ENCODE measurements around the gene POLG.
"Not testable (repeated sequence)": the region's sequence is repeated elsewhere in the genome, so short reads cannot be mapped to it uniquely, and the experiment has no call there.

Gene POLG

DNA sequence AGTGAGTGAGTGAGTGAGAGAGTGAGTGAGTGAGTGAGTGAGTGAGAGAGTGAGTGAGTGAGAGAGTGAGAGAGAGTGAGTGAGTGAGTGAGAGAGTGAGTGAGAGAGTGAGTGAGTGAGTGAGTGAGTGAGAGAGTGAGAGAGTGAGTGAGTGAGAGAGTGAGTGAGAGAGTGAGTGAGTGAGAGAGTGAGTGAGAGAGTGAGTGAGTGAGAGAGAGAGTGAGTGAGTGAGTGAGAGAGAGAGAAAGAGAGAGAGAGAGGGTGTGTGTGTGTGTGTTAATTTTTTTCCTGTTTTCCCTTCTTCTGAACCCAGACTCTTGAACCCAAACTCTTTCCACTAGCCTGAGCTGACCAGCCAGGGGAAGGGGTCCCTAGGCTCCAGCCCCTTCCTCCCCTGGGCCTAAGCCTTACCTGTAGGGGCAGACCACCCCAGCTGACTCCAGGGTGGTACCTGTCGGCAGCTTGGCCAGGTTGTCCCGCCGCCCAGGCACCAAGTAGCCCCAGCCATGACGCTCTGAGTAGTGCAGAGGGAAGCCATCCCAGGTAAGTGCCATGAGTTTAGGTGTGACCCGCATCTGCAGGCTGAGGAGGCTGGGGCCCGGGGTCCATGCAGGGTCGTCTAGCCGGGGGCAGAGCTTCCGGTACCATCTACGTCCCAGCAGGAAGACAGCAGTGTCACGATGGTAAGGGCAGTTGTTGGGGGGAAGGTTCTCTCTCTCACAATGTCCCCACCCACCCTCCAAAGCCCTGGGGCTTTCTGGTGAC lies 9.4 kb downstream of the POLG start:
- no peak for DNase-seq

DNA sequence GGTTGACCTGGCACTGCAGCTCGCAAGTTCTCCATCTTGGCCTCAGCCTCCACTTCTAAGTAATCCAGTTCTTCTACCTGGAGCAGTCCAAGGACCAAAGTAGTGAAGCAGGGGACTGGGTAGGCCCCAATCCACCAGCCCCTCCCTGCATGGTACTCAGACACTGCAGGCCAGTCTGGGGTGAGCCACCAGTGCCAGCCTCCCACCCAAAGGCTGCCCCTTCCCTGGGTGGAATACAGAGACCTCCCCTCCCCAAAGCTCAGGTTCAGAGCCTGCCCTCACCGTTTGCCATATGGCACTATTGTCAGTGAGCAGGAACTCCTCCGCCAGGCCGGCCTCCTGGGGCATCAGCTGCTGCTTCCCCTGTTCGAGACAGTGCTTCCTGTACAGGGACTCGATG lies 10.8 kb downstream of the POLG start:
- no peak for DNase-seq

DNA sequence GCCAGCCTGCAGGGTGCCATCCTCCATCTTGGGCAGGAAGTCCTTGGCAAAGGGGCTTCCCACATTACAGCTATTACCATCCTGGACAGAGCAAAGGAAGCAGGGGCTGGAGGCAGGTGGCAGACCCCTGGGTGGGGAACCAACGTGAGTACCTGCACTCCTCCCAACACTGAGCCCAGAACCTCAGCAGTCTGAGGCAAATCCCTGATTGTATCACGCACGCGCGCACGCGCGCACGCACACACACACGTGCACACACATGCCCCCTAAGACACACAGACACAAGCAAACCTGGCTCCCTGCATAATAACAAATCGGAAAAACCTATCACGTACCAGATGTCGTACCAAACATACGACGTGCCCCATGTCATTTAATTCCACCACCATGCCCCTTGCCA lies 11.8 kb downstream of the POLG start:
- DNase-seq, result no peak

DNA sequence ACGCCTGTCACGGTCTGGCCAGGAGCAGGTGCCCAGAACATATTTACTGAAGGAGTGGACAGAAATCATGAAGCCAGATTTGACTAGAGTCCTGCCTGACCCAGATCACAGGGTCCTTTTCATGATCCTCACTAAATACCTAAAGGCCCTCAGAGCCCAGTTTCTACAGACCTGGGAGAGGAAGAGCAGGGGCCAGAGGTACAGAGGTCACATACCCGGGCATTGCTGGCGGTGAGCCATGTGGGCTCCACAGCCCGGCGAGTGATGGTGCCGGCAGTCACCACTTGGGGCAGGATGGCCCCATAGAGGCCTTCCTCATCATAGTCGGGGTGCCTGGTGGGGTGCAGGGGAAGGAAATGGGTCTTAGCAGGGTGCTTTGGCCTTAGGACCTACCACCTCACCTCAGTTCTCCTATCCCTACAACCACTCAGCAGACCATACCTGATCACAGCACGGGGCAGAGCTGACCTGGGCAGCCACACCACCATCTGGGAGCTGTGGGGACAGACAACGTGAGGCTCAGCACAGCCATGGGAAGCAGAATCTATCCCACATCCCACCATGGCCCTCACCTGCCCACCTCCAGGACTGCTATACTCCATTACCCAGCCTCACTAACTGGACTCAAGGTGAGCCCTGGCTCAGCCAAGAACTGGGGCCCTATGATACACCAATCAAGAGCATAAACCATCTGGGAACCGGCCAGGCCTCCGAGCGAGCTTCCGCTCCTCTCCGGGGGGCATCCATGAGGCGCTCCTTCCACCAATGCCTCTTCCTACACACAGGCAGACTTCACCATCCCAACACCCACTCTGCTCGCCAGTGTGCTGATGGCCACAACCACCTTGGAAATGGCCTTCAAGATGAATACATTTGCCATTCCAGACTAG lies 12.9 kb downstream of the POLG start:
- DNase-seq, result no peak

DNA sequence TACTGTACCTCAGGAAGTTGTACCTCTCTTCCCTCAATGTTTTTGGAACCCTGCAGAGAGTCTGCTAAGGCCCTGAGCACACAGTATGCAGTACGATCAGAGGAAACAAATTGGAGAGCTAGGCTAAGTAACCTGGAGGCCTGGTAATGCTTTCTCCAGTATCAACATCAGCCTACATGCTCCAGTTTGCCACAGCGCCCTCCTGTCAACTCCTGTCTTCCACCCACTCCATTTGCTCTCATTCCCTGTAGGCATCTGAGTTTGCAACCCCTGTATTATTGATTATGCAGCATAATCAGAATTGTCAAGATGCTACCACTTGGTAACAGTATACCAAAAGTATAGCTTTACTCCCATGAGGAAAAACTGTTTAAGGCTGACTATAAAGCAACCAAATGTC lies 14.4 kb downstream of the POLG start:
- no peak for DNase-seq

DNA sequence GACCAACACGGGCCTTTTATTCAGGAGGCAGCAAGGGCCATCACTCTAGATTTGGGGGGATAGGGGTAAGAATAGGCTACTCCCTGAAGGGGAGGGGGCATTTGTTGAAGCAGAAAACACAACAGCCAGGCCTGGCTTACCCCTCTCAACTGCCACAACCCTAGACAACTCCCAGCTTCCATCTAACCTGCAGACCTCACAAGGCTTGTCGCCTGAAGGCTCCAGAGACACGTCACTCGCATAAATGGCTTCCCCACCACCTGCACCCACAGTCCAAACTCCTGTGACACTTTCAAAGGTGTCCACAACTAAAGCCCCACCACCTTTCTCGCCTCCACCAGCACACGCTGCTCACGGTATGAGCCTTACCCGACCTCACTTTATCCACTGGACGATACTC lies 14.9 kb downstream of the POLG start:
- DNase-seq, result no peak

DNA sequence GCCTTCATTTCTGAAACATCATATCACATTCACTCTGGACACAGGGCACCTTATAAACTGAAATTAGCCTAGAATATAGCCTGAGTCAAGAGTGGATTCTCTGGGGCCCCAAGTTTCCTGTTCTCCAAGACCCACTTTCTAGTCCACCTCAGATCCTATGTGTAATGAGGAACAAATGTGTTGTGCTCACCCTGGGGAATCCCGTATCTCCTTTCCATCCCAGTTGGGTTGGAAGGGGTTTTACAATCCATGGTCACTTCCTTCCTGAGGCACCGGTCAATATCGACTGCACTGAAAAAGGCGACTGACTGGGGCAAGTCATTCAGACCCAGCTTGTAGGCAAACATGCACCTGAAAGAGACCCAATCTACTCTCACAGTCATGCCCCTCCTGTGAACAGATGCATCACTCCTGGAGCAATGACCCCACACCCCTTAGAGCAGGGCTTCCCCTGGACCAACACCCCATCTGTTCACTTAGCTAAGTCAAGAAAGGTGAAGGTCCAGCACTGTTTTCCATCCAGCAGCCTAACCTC lies 17.4 kb downstream of the POLG start:
- DNase-seq, result no peak

DNA sequence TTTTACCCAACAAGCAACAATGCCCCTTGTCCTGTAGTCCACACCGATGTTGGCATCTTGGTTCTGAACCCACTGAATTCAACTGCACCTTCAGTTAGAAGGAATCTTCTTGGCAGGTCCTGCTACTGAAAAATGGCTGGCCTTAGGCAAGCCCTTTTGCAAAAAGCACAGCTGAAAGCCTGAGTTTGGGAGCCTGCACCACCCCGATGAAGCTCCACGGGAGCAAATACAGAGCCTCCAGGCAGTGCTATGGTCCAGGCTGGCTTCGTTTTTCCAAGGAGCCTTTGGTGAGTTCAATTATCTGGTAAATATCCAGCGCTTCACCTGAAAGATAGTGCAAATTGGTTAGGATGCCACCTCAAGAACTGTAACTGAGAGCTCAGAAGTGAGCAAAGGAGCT lies 18.1 kb downstream of the POLG start:
- DNase-seq, result no peak

DNA sequence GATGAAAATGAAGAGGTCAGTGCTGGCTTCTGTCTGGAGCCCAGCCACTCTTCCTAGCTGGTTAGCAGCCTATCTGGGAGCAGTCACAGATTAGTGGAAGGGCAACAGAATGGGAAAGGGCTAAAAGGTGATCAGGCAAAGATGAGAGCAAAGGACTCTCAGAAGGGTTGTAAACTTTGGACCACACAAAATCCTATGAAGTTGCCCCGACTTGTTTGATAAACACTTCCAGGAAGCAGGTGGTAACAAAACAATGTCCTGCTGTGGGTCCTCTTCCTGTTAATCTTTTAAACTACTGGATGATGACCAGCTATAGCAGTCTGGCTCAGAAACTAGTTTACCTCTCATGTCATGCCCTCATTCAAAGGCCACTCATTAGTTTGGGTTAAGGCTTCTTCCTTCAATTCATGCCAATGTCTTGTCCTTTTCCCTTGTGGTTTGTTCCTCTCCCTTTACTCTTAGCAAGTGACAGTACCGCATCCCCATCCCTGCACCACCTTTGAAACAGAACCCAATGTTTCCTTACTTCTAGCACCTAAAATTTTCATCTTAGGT lies 19.2 kb downstream of the POLG start:
- no peak for DNase-seq

DNA sequence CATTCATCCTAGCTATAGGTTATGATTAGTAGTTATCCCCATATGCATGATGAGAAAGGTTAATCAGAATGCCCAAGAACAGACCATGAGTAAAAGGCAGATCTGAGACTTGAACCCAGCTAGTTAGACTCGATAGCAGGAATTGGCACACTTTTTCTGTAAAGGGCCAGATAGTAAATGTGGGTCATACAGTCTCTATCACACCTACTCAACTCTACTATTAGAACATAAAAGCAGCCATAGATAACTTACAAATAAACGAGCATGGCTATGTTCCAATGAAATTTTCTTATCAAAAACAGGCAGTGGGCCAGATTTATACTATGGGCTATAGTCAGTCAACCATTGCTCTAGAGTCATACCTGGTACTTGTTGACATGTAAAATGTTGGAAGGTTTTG lies 24.6 kb downstream of the POLG start:
- DNase-seq, result no peak

DNA sequence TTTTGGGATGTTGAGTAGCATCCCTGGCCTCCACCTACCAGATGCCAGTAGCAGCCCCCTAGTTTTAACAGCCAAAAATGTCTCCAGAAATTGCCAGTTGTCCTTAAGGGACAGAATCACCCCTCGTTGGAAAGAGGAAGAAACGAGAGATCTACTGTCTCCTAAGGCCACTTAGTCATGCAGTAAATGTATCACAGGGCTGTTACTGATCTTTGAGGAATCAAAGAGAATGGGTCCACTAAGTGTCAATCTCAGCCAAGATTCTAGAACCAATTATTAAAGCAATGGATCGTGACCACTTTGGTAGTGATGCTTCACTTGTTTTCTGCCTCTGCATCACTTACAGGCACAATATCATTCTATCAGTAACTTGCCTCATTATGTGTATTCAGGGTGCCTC lies 26.4 kb downstream of the POLG start:
- no peak for DNase-seq

DNA sequence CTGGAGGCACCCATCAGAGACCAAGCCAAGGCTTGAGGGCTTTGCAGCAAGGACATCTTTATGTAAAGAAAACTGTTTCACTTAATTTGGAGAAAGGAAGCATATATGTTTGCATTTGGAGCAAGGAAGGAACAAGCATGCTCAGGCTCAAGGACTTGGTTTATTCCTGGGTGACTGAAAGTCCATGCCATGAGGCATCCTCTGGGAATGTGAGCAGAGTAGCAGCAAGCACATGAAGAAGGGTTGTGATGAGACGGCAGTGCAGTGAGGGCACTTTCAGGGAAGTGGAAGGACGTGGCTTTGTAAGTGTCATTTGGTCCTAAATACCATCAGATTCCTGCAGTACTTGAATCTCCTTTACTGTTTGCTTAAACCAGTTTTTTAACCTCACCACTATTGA lies 26.8 kb downstream of the POLG start:
- no peak for DNase-seq

DNA sequence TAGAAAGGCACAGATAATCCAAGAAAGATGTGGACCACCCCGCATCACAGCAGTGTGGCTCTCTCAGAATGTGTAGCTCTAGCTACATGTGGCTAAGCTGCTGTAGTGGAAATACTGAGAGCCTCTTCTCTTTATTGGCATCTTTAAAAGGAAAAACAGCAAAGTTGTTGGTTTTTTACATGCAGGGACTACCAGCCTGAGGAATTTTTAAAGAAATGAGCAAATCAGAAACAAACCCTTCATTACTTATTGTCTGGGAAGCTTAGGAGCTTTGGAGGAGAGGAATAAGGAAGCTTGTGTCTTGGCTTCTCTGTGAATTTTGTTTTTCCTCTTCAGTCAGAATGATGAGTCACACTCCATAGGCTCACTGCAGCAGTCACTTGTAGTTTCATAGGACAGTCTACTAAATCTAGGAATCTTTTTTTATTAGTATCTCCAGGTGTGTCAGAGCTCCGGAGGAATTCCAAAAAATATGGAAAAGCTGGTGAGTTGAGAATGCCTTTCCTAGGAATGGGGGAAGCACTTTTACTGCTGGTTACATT lies 27.5 kb downstream of the POLG start:
- DNase-seq, result no peak

DNA sequence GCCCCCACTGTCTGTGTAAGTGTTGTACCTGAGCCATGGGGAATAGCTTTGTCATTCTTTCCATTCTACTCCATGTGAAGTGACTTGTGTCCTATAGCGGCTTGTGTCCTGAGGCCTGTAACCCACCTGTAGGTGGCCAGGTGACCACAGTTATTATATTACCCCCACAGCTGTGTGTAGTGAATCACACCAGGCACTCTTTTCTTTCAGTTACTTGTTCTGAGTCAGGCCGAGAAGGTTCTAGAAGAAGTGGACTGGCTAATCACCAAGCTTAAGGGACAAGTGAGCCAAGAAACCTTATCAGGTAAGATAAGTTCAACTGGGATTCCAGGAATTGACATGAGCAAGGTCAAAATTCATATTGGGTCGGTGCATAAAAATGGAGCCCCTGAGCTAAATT lies 29.2 kb downstream of the POLG start:
- no peak for DNase-seq

DNA sequence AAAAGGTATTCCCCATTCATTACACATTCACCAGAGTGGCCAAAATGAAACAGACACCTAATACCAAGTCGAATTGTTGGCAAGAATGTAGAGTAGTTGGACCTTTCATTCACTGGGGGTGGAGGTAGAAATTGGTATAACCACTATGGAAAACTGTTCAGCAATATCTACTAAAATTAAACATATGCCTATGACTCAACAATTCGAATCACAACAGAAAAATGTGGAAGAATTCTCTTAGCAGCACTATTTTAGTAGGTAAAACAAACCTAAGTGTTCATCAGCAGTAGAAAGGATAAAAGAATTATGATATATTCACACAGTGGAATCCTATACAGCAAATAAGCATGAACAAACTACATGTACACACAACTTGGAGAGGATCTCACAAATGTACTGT lies 30.6 kb downstream of the POLG start:
- no peak for DNase-seq

DNA sequence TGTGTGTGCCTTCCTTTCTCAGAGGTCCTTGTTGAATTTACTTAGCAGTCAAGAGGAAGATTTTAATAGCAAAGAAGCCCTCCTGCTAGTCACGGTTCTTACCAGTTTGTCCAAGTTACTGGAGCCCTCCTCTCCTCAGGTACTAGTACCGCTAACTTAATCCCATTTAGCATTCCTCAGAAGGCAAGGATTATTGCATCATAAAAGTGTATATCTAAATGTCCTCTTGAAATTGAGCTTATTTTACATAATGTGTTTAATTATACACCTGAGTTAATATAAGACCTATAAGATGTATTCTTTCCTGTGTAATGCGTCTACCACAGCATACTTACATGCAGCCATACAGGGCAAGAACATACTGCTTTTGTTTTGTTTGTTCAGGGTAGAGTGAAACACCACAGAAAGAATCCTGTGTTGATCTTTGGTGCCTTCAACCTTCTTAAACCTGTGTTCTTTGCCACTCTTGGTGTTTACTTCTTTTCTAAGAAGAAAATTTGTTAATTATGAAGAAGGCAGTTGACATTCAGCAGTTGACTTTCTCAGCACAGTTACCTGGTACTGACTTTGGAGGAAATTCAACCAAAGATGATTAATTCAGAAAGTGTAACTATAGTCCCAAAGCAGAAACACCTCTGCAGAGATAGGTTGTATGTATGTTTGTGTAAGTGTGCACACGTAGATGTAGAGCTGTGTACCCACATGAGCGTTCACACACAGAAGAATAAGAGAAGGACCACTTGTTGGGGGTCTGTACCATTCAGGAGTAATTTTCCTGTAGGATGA lies 33.1 kb downstream of the POLG start:
- DNase-seq, result no peak

DNA sequence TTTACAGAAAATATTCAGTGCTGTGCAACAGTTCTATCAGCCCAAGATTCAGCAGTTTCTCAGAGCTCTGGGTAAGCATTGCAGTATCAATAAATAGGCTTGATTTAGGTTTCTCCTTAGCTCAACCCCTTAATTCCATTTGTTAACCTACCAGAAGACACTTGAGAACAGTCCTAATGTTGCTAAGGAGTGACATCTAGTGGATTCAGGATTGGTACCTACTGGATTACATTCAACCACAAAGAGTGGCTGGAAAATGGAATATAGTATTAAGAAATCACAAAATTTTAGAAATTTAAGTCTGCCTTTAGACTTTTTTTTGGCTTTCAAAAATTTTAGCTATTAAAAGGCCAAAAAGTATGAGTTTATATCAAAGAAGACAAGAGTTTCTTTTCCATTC lies 34.7 kb downstream of the POLG start:
- no peak for DNase-seq

DNA sequence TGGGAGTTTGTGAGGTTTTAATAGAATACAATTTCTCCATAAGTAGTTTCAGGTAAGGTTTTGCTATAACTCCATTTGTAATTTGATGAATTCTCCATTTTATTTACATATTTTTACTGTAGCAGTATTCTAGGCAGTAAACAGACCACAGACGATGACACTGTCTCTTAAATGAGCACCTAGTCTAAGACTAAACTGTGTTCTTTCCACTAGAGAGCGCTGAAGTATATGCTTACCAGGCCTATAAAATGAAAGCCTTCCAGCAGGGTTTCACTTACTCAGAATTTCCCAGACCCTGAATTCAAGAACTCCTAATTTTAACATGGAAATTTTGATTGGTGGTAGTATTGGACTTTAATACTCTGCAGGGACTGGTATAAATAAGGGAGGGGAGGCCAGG lies 41.6 kb downstream of the POLG start:
- DNase-seq, result no peak

DNA sequence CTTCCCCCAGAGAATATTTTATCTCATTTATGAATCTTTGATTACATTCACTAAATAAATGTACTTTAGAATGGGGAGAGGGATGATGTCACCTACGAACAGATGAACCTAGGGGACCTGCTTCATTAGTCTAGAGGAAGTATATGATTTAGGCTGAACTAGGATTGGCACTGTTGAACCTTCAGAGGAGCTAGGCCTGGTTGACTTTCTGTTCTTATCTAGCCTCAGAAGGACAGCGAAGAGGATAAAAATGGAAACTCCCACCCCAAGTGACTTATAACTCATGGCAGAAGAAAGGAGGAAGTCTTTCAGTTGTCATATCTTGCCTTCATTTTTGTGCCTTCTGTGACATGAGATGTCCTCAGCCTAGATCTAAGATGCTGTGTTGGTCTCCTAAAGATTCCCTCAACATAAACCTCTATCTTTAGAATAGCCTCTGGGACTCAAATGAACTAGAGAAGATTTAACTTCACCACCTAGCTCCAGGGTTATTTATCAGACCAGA lies 42.6 kb downstream of the POLG start:
- DNase-seq, result no peak

DNA sequence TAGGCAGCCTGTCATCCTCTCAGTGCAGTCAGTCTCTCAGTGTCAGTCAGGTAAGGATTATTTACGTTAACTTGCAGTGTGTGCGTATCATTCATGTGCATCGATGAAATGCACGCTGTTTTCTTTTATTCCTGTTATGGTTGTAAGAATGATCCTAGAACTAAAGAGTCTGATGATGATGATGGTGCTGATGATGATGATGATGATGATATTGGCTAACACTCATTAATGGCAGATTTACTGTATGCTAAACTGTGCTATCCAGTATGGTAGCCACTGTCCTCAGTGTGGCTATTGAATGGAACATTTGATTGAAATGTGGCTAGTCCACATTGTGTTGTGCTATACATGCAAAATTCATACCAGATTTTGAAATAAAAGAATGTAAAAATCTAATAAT lies 51.4 kb downstream of the POLG start:
- DNase-seq, result no peak

DNA sequence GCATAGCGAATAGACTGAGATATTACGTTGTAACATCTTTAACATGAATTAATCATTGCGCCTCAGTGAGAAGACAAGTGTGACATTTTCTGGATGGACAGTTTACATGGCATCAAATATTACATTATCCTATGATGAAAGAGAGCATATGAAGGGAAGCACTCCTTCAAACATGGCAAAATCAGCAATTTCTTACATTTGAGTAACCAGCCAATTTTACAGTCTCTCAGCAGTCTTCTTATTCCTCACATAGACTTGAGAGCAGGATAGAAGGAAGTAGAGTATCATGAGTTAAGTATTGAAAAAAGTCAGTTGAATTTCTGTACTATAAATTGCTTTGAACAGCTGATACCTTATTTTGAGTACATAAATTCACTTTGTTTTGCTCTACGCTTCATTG lies 52.0 kb downstream of the POLG start:
- no peak for DNase-seq

DNA sequence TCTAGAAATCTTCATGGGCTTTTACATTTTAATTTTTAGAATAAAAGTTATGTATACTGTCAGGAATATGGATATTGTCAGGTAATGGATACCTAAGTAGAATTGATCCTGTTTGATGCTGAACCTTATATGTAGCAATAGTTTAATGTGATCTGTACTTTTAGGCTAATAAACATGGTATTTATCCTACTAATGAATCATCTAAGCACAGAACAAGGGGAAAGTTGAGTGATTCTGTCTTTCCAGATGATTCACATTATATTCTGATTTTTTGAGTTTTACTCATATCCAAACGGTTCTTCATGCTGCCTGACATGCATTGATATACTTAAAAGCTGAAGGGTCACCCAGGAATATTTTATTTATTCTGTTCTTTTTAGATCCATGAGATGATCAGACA lies 56.3 kb downstream of the POLG start:
- no peak for DNase-seq

DNA sequence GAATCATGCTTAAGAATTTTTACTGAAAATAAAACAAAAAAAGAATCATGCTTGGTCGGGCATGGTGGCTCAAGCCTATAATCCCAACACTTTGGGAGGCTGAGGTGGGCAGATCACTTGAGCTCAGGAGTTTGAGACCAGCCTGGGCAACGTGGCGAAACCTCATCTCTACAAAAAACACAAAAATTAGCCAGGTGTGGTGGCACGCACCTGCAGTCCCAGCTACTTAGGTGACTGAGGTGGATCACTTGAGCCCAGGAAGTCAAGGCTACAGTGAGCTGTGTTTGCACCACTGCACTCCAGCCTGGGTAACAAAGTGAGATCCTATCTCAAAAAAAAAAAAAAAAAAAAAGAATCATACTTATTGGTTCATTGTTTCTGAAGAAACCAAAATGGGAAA lies 57.3 kb downstream of the POLG start:
- DNase-seq, result not testable (repeated sequence)

Data from stimulated activated CD4-positive, alpha-beta T cell treated with anti-CD3 and anti-CD28 coated beads, Interleukin-2, amount 100 ng/mL, for 48 hours (primary cell).